HG02981 (cell line): ENCODE measurements around the gene NAIF1.
"Not testable (repeated sequence)": the region's sequence is repeated elsewhere in the genome, so short reads cannot be mapped to it uniquely, and the experiment has no call there.

ENCODE experiments used
- ATAC-seq: cut with Tn5 transposase; IDR thresholded peaks from one replicate; pipeline ENCODE4 v1.9.1; 2021; ENCODE audit warnings: mild to moderate bottlenecking, moderate library complexity; ENCODE audit not compliant: unreplicated experiment

Gene NAIF1

DNA sequence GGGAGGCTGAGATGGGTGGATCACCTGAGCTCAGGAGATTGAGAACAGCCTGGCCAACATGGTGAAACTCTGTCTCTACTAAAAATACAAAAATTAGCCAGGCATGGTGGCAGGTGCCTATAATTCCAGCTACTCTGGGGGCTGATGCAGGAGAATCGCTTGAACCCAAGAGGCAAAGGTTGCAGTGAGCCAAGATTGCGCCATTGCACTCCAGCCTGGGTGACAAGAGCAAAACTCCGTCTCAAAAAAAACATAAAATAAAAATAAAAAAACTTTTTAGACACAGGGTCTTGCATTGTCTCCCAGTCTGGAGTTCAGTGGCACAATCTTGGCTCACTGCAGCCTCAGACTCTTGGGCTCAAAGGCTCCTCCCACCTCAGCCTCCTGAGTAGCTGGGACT, 30.6 kb downstream of the NAIF1 start:
- not testable (repeated sequence) for ATAC-seq

DNA sequence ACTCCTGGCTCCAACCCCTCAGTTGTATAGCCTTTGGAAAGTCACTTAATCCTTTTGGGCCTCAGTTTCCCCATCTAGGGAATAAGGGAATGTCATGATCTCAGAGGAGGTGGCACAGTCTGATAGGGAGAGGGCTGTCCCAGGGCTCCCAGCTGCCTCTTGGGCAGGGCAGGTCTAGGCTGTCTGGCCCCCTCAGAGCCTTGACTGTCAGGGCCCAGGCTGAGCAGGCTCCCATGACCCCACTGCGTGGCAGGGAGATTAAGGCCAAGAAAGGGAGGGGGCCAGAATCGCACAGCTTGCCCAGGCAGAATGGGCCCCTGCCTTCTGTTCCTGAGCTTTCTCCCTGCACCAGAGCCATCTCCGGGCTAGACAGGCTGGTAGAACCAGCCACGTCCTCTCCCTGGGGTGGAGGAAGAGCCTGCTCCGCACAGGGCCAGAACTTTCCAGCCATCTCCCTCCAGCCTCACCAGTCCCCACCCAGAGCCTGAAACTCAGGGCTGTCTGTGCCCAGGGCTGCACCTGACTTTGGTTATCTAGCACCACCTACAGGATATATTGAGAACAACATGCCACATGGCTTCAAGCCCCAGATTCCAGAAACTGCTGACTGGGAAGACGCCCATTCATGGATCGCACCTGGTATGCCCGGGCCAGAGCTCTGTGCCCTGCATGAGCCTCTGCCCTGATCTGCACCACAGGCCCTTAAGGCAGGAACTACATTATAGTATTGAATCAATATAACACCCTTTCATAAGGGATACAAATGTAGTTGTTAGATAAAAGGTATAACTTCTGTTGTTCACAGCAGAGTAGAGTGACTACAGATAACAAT, 32.1 kb downstream of the NAIF1 start:
- no peak for ATAC-seq

DNA sequence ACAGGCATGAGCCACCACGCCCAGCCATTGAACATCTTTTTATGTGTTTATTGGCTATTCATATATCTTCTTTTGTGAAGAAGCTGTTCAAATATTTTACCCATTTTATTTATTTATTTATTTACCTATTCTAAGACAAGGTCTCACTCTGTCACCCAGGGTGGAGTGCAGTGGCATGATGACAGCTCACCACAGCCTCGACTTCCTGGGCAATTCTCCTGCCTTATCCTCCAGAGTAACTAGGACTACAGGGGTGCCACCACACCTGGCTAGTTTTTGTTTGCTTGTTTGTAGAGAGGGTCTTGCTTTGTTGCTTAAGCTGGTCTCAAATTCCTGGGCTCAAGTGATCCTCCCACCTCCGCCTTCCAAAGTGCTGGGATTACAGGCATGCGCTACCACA, 33.5 kb downstream of the NAIF1 start:
- ATAC-seq = no peak

DNA sequence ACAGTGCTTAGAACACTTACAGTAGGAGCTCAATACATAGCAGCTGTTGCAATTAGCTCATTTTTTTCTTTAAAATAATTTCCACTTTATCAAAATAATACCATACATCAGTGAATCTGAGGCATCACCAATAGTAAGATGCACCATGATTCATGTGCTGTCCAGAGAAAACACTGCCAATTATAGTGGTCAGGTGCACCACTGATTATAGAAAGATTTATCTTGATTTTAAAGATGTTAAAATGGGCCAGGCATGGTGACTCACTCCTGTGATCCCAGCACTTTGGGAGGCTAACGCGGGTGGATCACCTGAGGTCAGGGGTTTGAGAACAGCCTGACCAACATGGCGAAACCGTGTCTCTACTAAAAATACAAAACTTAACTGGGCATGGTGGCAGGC, 39.4 kb downstream of the NAIF1 start:
- no peak for ATAC-seq

DNA sequence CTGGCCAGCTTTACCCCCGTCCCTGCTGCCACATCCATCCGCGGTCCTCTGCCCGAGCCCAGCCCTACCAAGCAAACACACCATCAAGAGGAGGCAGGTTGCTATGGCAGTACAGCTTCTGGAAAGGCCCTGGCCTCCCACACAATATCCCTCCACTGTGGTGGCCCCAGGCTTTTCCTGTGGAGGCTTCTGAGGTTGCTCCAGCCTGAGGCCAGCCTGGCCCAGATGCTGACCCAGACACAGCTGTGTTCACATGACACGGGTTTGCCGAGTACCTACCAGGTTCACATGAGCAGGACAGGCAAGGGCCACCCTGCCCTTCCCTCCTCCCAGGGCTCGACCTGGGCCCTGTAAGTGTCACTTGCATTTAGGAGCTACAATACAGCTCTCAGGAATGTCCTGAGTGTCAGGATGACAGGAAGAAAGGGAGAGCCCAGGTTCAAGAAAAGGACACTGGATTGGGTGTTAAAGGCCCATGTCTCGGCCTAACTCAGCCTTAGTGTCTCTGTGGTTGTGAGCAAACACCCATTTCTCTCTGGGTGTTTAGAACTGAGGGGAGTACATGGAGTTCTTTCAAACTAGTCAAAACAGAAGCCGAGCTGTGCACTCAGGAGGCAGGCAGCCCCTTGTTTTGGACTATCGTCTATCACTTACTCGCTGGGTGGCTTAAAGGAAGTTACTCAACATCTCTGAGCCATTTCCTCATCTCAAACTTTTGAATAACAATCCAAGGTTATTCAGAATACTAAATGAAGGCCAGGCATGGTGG, 40.2 kb downstream of the NAIF1 start:
- ATAC-seq = no peak

DNA sequence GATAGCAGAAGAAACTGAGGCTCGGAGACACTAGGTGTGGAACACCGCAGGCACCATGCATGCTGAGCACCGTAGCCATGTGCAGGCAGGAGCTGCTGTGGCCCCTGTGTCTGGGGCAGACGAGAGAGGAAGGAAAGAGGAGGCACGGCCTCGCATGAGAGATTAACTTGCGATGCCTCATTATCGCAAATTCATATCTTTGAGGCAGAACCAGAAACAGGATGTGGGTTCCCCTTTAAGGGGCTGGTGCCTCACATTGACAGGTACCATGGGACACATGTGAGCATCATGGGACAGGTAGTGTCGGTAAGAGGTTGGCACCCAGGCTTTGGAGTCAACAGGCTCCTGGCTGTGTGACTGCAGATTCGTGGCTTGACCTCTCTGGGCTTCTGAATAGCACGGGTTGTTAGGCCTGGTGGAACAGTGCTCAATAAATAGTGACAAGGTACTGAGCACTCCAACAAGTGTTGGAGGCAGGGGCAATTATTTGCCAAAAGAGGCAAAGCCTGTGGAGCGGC, 40.8 kb downstream of the NAIF1 start:
- ATAC-seq = no peak

DNA sequence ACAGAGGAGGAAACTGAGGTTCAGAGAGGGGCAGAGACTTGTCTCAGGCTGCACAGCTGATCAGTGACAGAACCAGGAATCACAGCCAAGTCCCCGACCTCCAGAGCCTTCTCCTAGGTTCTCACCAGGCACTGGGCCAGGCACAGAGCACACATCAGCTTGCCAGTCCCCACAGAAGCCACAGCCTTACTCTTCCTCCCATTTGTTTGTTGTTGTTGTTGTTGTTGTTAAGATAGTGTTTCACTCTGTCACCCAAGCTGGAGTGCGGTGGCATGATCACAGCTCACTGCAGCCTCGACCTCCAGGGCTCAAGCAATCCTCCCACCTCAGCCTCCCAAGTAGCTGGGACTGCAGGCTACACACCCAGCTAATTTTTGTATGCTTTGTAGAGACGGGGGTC, 41.4 kb downstream of the NAIF1 start:
- ATAC-seq = no peak

DNA sequence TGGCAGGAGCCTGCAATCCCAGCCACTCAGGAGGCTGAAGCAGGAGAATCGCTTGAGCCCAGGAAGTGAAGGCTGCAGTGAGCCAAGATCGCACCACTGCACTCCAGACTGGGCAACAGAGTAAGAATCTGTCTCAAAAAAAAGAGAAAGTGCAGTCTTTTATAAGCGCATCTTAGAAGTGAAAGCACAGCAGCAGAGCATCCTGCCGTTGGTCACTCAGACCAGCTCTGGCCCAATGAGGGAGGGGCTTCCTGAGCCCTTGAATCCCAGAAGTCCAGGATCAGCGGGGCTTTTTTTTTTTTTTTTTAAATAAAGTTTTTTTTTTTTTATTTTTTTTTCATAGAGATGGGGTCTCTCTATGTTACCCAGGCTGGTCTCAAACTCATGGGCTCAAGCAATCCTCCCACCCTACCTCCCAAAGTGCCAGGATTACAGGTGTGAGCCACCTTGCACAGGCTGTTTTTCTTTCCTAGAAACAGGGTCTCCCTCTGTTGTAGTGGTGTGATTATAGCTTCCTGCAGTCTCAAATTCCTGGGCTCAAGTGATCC, 42.3 kb downstream of the NAIF1 start:
- no peak for ATAC-seq

DNA sequence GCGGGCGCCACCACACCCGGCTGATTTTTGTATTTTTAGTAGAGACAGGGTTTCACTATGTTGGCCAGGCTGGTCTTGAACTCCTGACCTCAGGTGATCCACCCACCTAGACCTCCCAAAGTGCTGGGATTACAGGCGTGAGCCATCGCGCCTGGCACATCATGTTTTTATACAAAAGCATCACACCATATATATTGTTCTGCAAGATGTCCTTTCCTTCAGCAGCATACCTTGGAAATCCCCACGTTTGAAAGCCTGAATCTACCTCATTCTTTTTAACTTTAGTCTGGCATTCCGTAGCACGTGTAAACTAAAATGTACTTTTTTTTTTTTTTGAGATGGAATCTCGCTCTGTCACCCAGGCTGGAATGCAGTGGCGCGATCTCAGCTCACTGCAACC, 43.4 kb downstream of the NAIF1 start:
- ATAC-seq = not testable (repeated sequence)

DNA sequence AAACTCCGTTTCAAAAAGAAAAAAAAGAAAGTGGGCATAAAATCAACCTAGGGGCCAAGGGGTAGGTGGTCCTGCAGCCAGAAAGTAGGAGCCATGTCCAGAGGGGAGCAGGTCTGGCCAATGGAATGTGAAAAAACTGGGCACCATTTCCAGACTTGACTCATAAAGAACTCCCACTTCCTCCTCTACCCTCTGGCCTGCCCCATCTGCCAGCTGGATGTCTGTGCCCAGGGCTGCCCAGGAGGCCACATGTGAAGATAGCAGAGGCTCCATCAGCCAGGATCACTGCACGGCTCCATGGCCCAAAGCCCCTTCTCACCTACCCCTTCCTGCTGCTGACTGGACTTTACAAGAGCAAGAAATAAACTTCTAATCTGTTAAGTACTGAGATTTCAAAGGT, 44.2 kb downstream of the NAIF1 start:
- no peak for ATAC-seq

DNA sequence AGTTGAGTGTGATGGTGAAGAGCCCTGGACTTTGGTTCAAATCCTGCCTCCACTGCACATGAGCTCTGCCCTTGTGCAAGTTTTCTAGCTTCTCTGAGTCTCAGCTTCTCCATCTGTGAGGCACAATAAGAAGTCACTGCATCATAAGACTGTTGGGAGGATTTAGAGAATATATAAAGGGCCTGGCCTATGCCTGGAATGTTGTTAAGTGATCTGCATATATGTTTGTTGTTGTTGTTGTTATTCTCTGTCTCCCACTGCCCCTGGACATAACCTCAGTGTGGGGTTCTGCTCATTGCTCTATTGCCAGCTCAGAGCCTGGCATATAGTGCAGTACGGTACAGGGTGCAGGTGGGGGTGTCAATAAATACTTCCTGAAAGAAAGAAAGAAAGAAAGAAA, 46.0 kb downstream of the NAIF1 start:
- no peak for ATAC-seq

DNA sequence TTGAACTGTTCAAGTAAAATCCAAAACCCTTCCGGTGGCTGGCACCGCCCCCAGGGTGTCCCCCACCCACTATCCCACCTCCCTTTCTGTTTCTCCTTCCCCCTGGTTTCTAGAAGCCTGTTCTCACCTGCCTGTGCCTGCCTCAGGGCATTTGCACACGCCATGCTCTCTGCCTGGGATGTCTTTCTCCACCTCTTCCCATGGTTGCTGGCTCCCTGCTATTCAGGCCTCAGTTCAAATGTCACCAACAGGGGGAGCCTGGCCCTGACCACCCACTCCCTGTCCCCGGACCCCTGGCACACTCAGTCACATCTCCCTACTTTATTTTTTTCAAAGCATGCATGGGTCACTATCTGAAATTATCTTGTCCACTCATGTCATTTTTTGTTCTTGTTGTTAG, 46.4 kb downstream of the NAIF1 start:
- ATAC-seq = no peak

DNA sequence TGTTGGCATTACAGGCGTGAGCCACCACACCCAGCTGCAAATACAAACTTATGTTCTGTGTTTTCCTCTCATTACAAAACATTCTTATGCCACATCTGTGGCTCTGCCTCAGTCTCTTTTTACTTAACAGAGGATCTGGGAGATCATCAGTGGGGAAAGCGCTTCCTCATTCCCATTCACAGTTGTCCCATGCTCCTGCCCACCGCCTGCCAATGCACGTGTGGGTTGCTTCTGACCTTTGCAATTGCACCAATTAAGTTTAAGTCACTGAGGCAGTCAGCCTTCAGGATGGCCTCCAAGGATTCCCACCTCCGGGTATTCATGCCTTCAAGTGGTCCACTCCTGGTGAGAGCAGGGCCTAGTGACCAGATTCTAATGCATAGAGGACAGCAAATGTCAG, 51.4 kb downstream of the NAIF1 start:
- no peak for ATAC-seq
